Gastrocnemius medialis (tissue), 4 donors: ENCODE measurements around the gene ACOT11. TPM values are rescaled to one million over a fixed set of nuclear protein-coding genes. Genes with fewer than 3 reads are reported as not detected.
"Not testable (repeated sequence)": the region's sequence is repeated elsewhere in the genome, so short reads cannot be mapped to it uniquely, and the experiment has no call there.

Experiments
- ATAC-seq, 2 donors: fragments of 150-250 bp; one replicate each; pipeline ENCODE4 v1.9.1; 2016
- DNase-seq, 2 donors: peaks; one replicate each; pipeline ENCODE4 v3.0.0-alpha.2; 2019
- H3K27ac ChIP-seq, 4 donors: fragments of 200-600 bp; sonication (generic); 1 replicate in 1 of 4; 2 replicates in 3 of 4; pipeline ENCODE4 v1.5.1; 2016 to 2018; ENCODE audit warnings: mild to moderate bottlenecking in 2 of 4, moderate library complexity in 1 of 4
- H3K27me3 ChIP-seq, 3 donors: fragments of 200-600 bp; sonication (generic) in 2 of 3; 1 replicate in 1 of 3; 2 replicates in 2 of 3; pipeline versions ENCODE4 v1.5.1 to v1.6.0; 2016 to 2019; ENCODE audit warnings: mild to moderate bottlenecking in 1 of 3, moderate library complexity in 1 of 3
- H3K36me3 ChIP-seq, 2 donors: fragments of 200-600 bp; sonication (generic) in 1 of 2; one replicate each; pipeline ENCODE4 v1.5.1; 2017 to 2018
- H3K4me1 ChIP-seq, 2 donors: fragments of 200-600 bp; sonication (generic) in 1 of 2; one replicate each; pipeline ENCODE4 v1.5.1; 2016 to 2017; ENCODE audit warnings: mild to moderate bottlenecking in 2 of 2
- H3K4me3 ChIP-seq, 4 donors: fragments of 200-600 bp; sonication (generic) in 3 of 4; 1 replicate in 1 of 4; 2 replicates in 3 of 4; pipeline ENCODE4 v1.5.1; 2016 to 2019; ENCODE audit warnings: mild to moderate bottlenecking in 2 of 4
- H3K9me3 ChIP-seq, 3 donors: fragments of 200-600 bp; sonication (generic) in 2 of 3; 1 replicate in 1 of 3; 2 replicates in 2 of 3; pipeline ENCODE4 v1.5.1; 2016 to 2019
- POLR2A ChIP-seq, 2 donors: fragments of 450-650 bp; IDR thresholded peaks; one replicate each; pipeline ENCODE4 v1.6.1; 2017; ENCODE audit warnings: antibody characterized with exemption in 2 of 2, mild to moderate bottlenecking in 2 of 2, moderate library complexity in 2 of 2
- in situ Hi-C, 4 donors: fragments of 200-750 bp; cut with MboI; loops; one replicate each; pipeline versions ENCODE4 v1.15.0 to v1.8.0; 2017; ENCODE audit warnings: low sequenced_read_pairs in 4 of 4
- intact Hi-C: fragments of 100-400 bp; cut with DNase I; formaldehyde crosslinking; loops from one replicate; pipeline ENCODE4 v1.15.1; 2023; ENCODE audit warnings: low total_unique reads
- total RNA-seq, 4 donors: library from RNA; depleted of rRNA; stranded (reverse); fragments of >200 nt; gene quantifications; one replicate each; pipeline versions ENCODE4 v1.1.0 to v1.2.3, GENCODE V29; 2016
- TF ChIP-seq, protein P1 (sequence below), 5 experiments: fragments of 450-650 bp in 3 of 5; fragments of 200-600 bp in 2 of 5; sonication (generic) in 2 of 5; IDR thresholded peaks in 4 of 5; conservative IDR thresholded peaks in 1 of 5; 1 replicate in 4 of 5; 2 replicates in 1 of 5; pipeline ENCODE4 v1.5.1; 2016 to 2019; ENCODE audit warnings: antibody characterized with exemption in 5 of 5, mild to moderate bottlenecking in 3 of 5, moderate library complexity in 3 of 5

The ACOT11 gene
- total RNA-seq, 4 donors from 2014 or later: 0.90 to 3.2 (median 1.2) TPM

DNA sequence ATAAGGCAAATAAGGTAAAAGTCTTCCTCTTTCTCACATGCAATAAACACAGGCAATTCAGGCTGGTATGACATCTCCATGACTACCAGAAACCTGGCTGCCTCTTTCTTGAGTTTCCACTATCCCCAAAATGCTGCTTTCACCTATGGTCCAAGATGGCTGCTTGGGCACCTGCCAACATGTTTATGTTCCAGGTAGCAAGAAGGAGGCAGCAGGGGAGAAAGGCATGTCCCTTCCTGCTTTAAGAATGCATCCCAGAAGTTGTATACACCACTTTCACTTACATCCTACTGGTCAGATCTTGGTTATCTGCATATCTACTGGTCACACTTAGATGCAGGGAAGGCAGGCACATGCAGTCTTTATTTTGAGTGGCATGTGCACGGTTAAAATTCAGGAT lies 19.4 kb upstream of the ACOT11 start:
- intact Hi-C loops: no loop called here
- DNase-seq: no peak
- TF ChIP-seq, protein P1, sequence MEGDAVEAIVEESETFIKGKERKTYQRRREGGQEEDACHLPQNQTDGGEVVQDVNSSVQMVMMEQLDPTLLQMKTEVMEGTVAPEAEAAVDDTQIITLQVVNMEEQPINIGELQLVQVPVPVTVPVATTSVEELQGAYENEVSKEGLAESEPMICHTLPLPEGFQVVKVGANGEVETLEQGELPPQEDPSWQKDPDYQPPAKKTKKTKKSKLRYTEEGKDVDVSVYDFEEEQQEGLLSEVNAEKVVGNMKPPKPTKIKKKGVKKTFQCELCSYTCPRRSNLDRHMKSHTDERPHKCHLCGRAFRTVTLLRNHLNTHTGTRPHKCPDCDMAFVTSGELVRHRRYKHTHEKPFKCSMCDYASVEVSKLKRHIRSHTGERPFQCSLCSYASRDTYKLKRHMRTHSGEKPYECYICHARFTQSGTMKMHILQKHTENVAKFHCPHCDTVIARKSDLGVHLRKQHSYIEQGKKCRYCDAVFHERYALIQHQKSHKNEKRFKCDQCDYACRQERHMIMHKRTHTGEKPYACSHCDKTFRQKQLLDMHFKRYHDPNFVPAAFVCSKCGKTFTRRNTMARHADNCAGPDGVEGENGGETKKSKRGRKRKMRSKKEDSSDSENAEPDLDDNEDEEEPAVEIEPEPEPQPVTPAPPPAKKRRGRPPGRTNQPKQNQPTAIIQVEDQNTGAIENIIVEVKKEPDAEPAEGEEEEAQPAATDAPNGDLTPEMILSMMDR (IDR thresholded peaks at IDR 0.05 in 4 of 5, conservative IDR thresholded peaks at IDR 0.05 in 1 of 5): no peak
- TF ChIP-seq POLR2A (IDR thresholded peaks at IDR 0.05): no peak
- ATAC-seq: no peak
- Histone ChIP-seq H3K4me3 (no peak overlapping the region), H3K4me1 (no peaks in the 10 kb centered on the region), H3K9me3 (no peaks in the 10 kb centered on the region), H3K27ac (no peak overlapping the region), H3K36me3 (no peaks in the 10 kb centered on the region), H3K27me3 (no peaks in the 10 kb centered on the region)
- in situ Hi-C loops: no loop called here

- Histone ChIP-seq H3K4me1 (no peaks in the 10 kb centered on the region), H3K36me3 (no peaks in the 10 kb centered on the region), H3K4me3 (no peak overlapping the region), H3K27ac (no peak overlapping the region), H3K9me3 (no peaks in the 10 kb centered on the region), H3K27me3 (no peaks in the 10 kb centered on the region)
- intact Hi-C loops (no loop called here), in situ Hi-C loops (no loop called here)
- TF ChIP-seq POLR2A (IDR thresholded peaks at IDR 0.05): no peak
- TF ChIP-seq, protein P1 (IDR thresholded peaks at IDR 0.05 in 4 of 5, conservative IDR thresholded peaks at IDR 0.05 in 1 of 5): no peak
- ATAC-seq (no peak), DNase-seq (no peak)
Measured at GRCh38 chr1:54532033-54532432, 16.0 kb upstream of the ACOT11 start.

- in situ Hi-C loops, H3K27ac ChIP-seq, intact Hi-C loops, H3K27me3 ChIP-seq, H3K4me1 ChIP-seq, DNase-seq, ATAC-seq, H3K9me3 ChIP-seq, H3K36me3 ChIP-seq, H3K4me3 ChIP-seq: not testable (repeated sequence)
Measured at GRCh38 chr1:54536656-54537055, 11.4 kb upstream of the ACOT11 start.

DNA sequence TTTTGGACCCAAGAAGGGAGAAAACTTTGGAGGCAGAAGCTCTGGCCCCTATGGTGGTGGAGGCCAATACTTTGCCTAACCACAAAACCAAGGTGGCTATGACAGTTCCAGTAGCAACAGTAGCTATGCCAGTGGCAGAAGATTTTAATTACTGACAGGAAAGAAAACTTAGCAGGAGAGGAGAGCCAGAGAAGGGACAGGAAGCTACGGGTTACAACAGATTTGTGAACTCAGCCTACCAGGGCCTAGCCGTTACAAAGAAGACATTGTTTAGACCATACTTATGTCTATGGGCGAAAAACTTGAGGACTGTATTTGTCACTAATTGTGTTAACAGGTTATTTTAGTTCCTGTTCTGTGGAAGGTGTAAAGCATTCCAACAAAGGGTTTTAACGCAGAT lies 10.4 kb upstream of the ACOT11 start:
- in situ Hi-C loops: no loop called here
- no peak for ATAC-seq

GRCh38 chr1:54538538-54538937 lies 9.5 kb upstream of the ACOT11 start:
- H3K9me3 ChIP-seq: no peaks in the 10 kb centered on the region
- no peak for TF ChIP-seq POLR2A (IDR thresholded peaks at IDR 0.05)
- ATAC-seq (no peak), DNase-seq (no peak)
- H3K27ac ChIP-seq: no peak overlapping the region
- H3K4me1 ChIP-seq: no peaks in the 10 kb centered on the region
- H3K27me3 ChIP-seq: no peaks in the 10 kb centered on the region
- intact Hi-C loops: no loop called here
- H3K4me3 ChIP-seq: no peak overlapping the region
- in situ Hi-C loops: no loop called here
- no peaks in the 10 kb centered on the region for H3K36me3 ChIP-seq

More for the DNA sequence above, 10.4 kb upstream of the ACOT11 start:
- intact Hi-C loops: no loop called here
- no peaks in the 10 kb centered on the region for H3K36me3 ChIP-seq
- DNase-seq: no peak
- H3K27ac ChIP-seq: no peak overlapping the region
- no peak overlapping the region for H3K4me3 ChIP-seq
- H3K27me3 ChIP-seq: no peaks in the 10 kb centered on the region
- no peak for TF ChIP-seq POLR2A (IDR thresholded peaks at IDR 0.05)
- TF ChIP-seq, protein P1 (IDR thresholded peaks at IDR 0.05 in 4 of 5, conservative IDR thresholded peaks at IDR 0.05 in 1 of 5): no peak
- H3K9me3 ChIP-seq: no peaks in the 10 kb centered on the region
- H3K4me1 ChIP-seq: no peaks in the 10 kb centered on the region
